WI38 (cell line): Measurements from ENCODE around the gene MICAL1.

Experiments
- H3K4me3 ChIP-seq: 2 replicates; pipeline ENCODE4 v1.5.1; 2011; ENCODE audit warnings: low read depth, mild to moderate bottlenecking, control low read depth, low read length
- TF ChIP-seq, protein P1 (sequence below): IDR thresholded peaks from 2 replicates; pipeline ENCODE4 v1.5.1; 2012; ENCODE audit warnings: low read depth, mild to moderate bottlenecking, control low read depth, low read length

Gene MICAL1

DNA sequence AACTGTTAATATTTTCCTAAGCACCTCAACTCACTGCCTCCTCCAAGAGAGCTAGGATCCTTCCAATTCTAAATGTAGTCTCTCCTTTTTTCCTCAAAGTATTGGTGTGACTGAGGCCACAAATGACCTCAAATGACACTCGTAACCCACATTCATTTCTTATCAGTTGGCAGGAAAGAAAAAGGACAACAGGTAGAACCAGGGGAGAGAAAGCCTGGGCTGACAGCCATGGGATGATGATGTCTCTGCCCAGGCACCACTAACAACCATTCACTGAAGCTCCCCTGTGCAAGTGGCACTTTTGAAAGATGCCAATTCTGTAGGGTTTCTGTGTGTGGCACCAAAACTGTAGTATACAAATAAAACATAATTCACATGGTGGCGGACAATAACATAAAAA lies 20.1 kb upstream of the MICAL1 start:
- TF ChIP-seq, protein P1, sequence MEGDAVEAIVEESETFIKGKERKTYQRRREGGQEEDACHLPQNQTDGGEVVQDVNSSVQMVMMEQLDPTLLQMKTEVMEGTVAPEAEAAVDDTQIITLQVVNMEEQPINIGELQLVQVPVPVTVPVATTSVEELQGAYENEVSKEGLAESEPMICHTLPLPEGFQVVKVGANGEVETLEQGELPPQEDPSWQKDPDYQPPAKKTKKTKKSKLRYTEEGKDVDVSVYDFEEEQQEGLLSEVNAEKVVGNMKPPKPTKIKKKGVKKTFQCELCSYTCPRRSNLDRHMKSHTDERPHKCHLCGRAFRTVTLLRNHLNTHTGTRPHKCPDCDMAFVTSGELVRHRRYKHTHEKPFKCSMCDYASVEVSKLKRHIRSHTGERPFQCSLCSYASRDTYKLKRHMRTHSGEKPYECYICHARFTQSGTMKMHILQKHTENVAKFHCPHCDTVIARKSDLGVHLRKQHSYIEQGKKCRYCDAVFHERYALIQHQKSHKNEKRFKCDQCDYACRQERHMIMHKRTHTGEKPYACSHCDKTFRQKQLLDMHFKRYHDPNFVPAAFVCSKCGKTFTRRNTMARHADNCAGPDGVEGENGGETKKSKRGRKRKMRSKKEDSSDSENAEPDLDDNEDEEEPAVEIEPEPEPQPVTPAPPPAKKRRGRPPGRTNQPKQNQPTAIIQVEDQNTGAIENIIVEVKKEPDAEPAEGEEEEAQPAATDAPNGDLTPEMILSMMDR, result no peak
- H3K4me3 ChIP-seq, result no peak overlapping the region

DNA sequence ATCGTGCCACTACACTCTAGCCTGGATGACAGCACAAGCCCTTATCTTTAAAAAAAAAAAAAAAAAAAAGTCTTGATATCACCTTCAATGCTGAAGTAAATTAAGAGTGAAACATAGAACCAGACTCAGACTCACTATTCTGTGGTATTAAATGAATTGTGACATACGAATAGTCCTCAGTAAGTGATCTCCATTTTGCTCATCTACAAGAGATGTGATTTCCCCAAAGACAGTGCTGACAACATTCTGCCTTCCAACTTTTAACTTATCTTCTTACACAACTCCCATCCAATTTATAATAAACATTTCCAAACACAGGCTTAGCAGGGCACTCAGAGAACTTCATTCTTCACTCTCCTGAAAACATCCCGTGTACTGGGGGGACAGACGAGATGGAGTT lies 19.4 kb upstream of the MICAL1 start:
- TF ChIP-seq, protein P1, result no peak
- no peak overlapping the region for H3K4me3 ChIP-seq

DNA sequence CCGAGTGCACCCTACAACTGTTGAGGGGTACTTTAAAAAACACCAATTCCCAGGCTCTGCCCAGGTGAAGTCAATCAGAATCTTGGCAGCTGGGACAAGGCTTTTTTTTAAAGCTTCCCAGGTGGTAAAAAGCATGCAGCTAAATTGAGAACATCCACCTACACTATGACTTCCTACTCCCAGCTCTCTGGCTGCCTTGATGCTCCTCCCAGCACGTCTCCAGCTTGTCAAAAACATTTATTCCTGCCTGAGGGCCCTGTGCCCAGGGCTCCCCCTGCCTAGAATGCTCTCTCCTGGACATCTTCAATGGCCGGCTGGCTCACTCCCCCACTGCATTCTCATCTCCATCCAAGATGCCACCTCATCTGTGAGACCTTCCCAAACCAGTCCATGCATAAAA lies 17.5 kb upstream of the MICAL1 start:
- TF ChIP-seq, protein P1, result no peak
- no peak overlapping the region for H3K4me3 ChIP-seq

DNA sequence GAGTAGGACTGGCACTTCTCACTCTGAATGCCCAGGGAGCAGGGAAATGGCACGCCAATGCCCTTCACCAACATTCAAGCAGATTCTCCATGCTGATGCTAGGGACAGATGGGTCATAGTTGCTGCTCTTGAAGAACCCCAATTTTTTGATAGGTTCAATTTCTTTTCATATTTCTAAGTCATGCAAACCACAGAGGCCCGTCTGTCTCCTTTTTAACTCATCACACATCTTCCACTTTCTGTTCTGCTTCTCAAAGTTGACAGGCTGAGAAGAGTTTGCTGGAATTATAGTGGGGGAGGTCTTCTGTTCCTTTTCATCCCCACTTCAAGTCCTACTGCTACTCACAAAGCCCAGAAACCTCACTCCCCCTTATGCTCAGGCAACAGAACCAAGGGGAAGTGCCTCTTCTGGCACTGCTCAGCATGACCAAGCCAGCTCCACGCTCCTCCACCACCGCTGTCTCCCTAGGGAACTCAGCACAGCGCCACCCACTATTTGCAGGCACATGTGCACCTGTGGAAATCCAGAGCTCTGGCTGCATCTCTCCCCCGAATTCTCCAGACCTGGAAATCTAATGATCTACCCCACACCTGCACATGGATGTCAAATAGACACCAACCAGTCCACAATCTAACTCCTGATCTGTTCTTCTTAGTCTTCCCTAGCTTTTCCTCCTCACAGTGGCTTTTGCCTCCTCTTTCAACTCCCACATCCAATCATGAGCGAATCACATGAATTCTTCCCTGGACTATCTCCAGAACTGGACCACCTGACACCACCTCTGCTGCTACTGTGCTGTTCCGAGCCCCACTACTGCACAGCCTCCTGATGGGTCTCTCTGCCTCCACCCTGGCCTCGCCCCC lies 16.8 kb upstream of the MICAL1 start:
- TF ChIP-seq, protein P1, result no peak
- H3K4me3 ChIP-seq, result no peak overlapping the region

DNA sequence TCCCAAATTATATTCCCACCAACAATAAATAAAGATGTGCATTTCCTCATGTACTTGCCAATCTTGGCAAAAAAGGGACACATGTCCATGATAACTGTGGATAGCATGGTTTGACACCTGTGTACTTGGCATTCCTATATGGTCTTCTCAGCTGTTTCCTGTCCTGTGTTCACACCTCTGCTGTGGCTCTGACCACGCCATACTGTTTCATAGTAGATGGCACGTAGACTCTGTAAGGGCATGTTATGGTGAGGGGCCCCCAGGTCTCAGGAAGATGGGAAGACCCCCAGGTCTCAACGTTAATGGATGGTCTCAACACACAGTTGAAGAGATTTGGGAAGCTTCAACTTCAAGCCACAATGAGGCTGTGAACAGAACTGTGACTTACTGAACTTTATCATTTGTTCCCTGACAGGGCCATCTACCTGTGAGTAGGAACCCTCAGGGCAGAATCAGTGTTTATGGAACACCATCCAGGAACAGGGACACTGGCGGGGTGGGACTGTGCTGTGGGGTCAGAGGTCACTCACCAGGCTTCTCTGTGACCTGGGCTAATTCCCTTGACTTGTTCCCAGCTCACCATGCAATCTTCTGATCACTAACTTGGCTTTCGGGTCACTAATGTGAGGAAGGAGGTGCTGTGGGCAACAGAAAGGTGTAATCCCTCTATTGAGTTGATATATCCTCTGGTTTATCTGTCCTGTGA lies 15.7 kb upstream of the MICAL1 start:
- TF ChIP-seq, protein P1, result no peak
- no peak overlapping the region for H3K4me3 ChIP-seq

DNA sequence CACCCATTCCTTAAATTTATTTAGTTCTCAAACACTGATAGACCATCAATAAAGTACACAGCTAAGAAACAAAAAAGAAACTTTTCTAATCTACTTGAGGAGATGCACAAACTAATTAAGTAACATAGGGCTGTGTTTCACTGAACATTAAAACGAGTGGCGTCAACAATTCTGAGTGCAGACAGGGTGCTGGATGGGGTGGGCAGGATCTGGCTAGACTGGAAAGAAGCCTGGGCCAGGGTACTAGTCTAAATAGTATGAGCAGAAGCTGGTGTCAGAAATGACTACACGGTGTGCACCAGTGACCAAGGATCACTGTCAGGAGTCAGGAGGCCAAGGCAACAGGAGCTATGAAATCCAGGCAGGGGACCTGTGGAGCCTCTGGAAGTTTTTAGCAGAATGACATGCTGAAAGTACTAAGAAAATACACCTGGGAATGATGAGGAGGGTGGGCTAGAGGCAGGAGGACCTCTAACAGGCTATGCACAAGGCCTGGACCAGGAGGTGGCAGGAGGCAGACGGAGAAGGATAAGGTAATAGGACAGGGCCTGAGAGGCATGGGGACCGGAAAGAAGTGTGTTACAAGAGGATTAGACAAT lies 14.1 kb upstream of the MICAL1 start:
- H3K4me3 ChIP-seq, result no peak overlapping the region
- TF ChIP-seq, protein P1, result no peak

DNA sequence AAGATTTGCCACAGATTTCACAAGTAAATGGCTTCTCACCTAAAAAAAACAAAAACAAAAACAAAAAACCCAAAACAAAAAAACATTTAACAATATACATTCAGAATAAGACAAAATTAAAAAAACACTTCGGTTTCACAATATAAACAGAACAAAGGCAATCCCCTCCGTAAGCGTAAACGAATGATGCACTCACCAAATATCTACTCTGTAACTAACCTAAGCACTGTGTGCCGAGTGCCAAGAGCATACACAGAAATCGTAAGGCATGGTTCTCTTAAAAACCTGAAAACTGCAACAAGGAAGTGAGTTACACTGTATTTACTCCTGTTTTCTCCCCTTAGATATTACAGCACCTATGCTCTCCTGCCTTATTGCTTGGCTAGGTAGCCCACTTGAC lies 12.1 kb upstream of the MICAL1 start:
- TF ChIP-seq, protein P1, result no peak

More for the DNA sequence above, 12.1 kb upstream of the MICAL1 start:
- no peak overlapping the region for H3K4me3 ChIP-seq
